ENCODE data around the gene SLC6A2. TPM values are rescaled to one million over a fixed set of nuclear protein-coding genes. Genes with fewer than 3 reads are reported as not detected.

The SLC6A2 gene
- total RNA-seq, 4 donors from 2014 or later, result 0.32 TPM; not detected in 3

GRCh38 chr16:55734665-55735064 lies 78.9 kb downstream of the SLC6A2 start:
- Histone ChIP-seq H3K36me3 (no peaks in the 10 kb centered on the region), H3K9me3 (no peaks in the 10 kb centered on the region), H3K27ac (no peak overlapping the region), H3K4me1 (no peaks in the 10 kb centered on the region), H3K4me3 (no peak overlapping the region), H3K27me3 (no peaks in the 10 kb centered on the region)
- TF ChIP-seq POLR2AphosphoS5 (IDR thresholded peaks at IDR 0.05), result no peak
- TF ChIP-seq POLR2A (IDR thresholded peaks at IDR 0.05), result no peak
- no peak for TF ChIP-seq CTCF (IDR thresholded peaks at IDR 0.05)
- no peak for TF ChIP-seq EP300 (IDR thresholded peaks at IDR 0.05; ENCODE audit: low read depth)
- in situ Hi-C loops (cut with MboI; ENCODE audit: low pct_ligation_motif_present in 1 of 4, low pct_unique_long_range_greater_than_20kb in 1 of 4, low sequenced_read_pairs in 3 of 4), result no loop called here
- 87% methylated on average over 2 of the region's 2 CpGs; no CpG with 5 or more reads in 1 of the 2 donors for WGBS, 2 donors (ENCODE audit: low coverage in 1 of 2)
- no peak for DNase-seq
- intact Hi-C loops (cut with DNase I; ENCODE audit: low total_unique reads), result no loop called here

- Histone ChIP-seq H3K4me1 (no peaks in the 10 kb centered on the region), H3K27ac (no peak overlapping the region), H3K36me3 (no peaks in the 10 kb centered on the region), H3K4me3 (no peak overlapping the region), H3K9me3 (no peaks in the 10 kb centered on the region), H3K27me3 (no peaks in the 10 kb centered on the region)
- WGBS, 2 donors (ENCODE audit: low coverage in 1 of 2), result 78 to 100% methylated on average over 1 to 4 of the region's 4 CpGs
- intact Hi-C loops (cut with DNase I; ENCODE audit: low total_unique reads) (no loop called here), in situ Hi-C loops (cut with MboI; ENCODE audit: low pct_ligation_motif_present in 1 of 4, low pct_unique_long_range_greater_than_20kb in 1 of 4, low sequenced_read_pairs in 3 of 4) (no loop called here)
- no peak for DNase-seq
- TF ChIP-seq POLR2A (IDR thresholded peaks at IDR 0.05) (no peak), EP300 (IDR thresholded peaks at IDR 0.05; ENCODE audit: low read depth) (no peak), POLR2AphosphoS5 (IDR thresholded peaks at IDR 0.05) (no peak), CTCF (IDR thresholded peaks at IDR 0.05) (no peak)
Measured at GRCh38 chr16:55735120-55735781, 79.5 kb downstream of the SLC6A2 start.

GRCh38 chr16:55736671-55737070 lies 80.9 kb downstream of the SLC6A2 start:
- H3K4me3 ChIP-seq, result no peak overlapping the region
- H3K36me3 ChIP-seq, result no peaks in the 10 kb centered on the region
- TF ChIP-seq POLR2AphosphoS5 (IDR thresholded peaks at IDR 0.05) (no peak), POLR2A (IDR thresholded peaks at IDR 0.05) (no peak), CTCF (IDR thresholded peaks at IDR 0.05) (no peak), EP300 (IDR thresholded peaks at IDR 0.05; ENCODE audit: low read depth) (no peak)
- 61 to 75% methylated on average over 1 to 4 of the region's 4 CpGs for WGBS, 2 donors (ENCODE audit: low coverage in 1 of 2)
- no peaks in the 10 kb centered on the region for H3K4me1 ChIP-seq
- DNase-seq, result no peak
- in situ Hi-C loops (cut with MboI; ENCODE audit: low pct_ligation_motif_present in 1 of 4, low pct_unique_long_range_greater_than_20kb in 1 of 4, low sequenced_read_pairs in 3 of 4), result no loop called here
- no peaks in the 10 kb centered on the region for H3K9me3 ChIP-seq
- intact Hi-C loops (cut with DNase I; ENCODE audit: low total_unique reads), result no loop called here
- H3K27me3 ChIP-seq, result no peaks in the 10 kb centered on the region
- no peak overlapping the region for H3K27ac ChIP-seq

- 63 to 68% methylated on average over 3 of the region's 3 CpGs for WGBS, 2 donors (ENCODE audit: low coverage in 1 of 2)
Measured at GRCh38 chr16:55737318-55737717, 81.5 kb downstream of the SLC6A2 start.

More at GRCh38 chr16:55737318-55737717, 81.5 kb downstream of the SLC6A2 start:
- in situ Hi-C loops (cut with MboI; ENCODE audit: low pct_ligation_motif_present in 1 of 4, low pct_unique_long_range_greater_than_20kb in 1 of 4, low sequenced_read_pairs in 3 of 4), result no loop called here
- H3K27ac ChIP-seq, result no peak overlapping the region
- no peaks in the 10 kb centered on the region for H3K9me3 ChIP-seq
- no peaks in the 10 kb centered on the region for H3K4me1 ChIP-seq
- no peak overlapping the region for H3K4me3 ChIP-seq
- H3K36me3 ChIP-seq, result no peaks in the 10 kb centered on the region
- intact Hi-C loops (cut with DNase I; ENCODE audit: low total_unique reads), result no loop called here
- no peaks in the 10 kb centered on the region for H3K27me3 ChIP-seq
- TF ChIP-seq POLR2A (IDR thresholded peaks at IDR 0.05) (no peak), EP300 (IDR thresholded peaks at IDR 0.05; ENCODE audit: low read depth) (no peak), CTCF (IDR thresholded peaks at IDR 0.05) (no peak), POLR2AphosphoS5 (IDR thresholded peaks at IDR 0.05) (no peak)
- DNase-seq, result no peak

All from transverse colon (tissue), 4 donors.